ENCODE measurements around the gene PLBD2. TPM values are rescaled to one million over a fixed set of nuclear protein-coding genes. Genes with fewer than 3 reads are reported as not detected.

The PLBD2 gene
- total and polyA plus RNA-seq, 4 donors: 12.1 to 31.2 (median 19.6) TPM

- Histone ChIP-seq H3K4me3 (ENCODE audit: low read depth in 1 of 3, low read length in 3 of 3) (no peak overlapping the region), H3K27ac (ENCODE audit: low read depth in 1 of 2, low read length in 2 of 2) (no peak overlapping the region), H3K9ac (ENCODE audit: low read depth in 1 of 2, low read length in 2 of 2) (no peak overlapping the region), H3K36me3 (ENCODE audit: control insufficient read depth in 4 of 4, insufficient read depth in 3 of 4, low read depth in 1 of 4, low read length in 3 of 4) (peaks cover 0 to 8% (median 1%) of the 10 kb centered on the region in 4 donors), H3K4me1 (ENCODE audit: control insufficient read depth in 4 of 4, insufficient read depth in 4 of 4, low read length in 3 of 4) (no peaks in the 10 kb centered on the region), H3K9me3 (ENCODE audit: control insufficient read depth in 4 of 4, low read length in 3 of 4) (no peaks in the 10 kb centered on the region), H3K27me3 (ENCODE audit: control insufficient read depth in 4 of 4, insufficient read depth in 4 of 4, low read length in 3 of 4) (no peaks in the 10 kb centered on the region)
- 51% methylated on average over 4 of the region's 4 CpGs for WGBS
- TF ChIP-seq YY1 (IDR thresholded peaks at IDR 0.05): no peak
- TF ChIP-seq JUND (IDR thresholded peaks at IDR 0.05): no peak
- TF ChIP-seq NR2F2 (IDR thresholded peaks at IDR 0.05): no peak
- TF ChIP-seq SP1 (IDR thresholded peaks at IDR 0.05): no peak
- no peak for TF ChIP-seq EGR1 (IDR thresholded peaks at IDR 0.05; ENCODE audit: low read depth in 2 of 2)
- TF ChIP-seq RXRA (IDR thresholded peaks at IDR 0.05): no peak
- no peak for TF ChIP-seq ATF3 (IDR thresholded peaks at IDR 0.05)
- TF ChIP-seq GABPA (IDR thresholded peaks at IDR 0.05 in 1 of 2, conservative IDR thresholded peaks at IDR 0.05 in 1 of 2): no peak
- TF ChIP-seq FOXA1 (IDR thresholded peaks at IDR 0.05): no peak
- no peak for TF ChIP-seq FOXA2 (IDR thresholded peaks at IDR 0.05)
- TF ChIP-seq, protein P1, sequence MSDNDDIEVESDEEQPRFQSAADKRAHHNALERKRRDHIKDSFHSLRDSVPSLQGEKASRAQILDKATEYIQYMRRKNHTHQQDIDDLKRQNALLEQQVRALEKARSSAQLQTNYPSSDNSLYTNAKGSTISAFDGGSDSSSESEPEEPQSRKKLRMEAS (IDR thresholded peaks at IDR 0.05): no peak
- no peak for TF ChIP-seq RAD21 (IDR thresholded peaks at IDR 0.05)
- TF ChIP-seq HNF4G (IDR thresholded peaks at IDR 0.05): no peak
- TF ChIP-seq TAF1 (conservative IDR thresholded peaks at IDR 0.05): no peak
- no peak for TF ChIP-seq CTCF (IDR thresholded peaks at IDR 0.05; ENCODE audit: low read depth, low read length, missing input control)
- DNase-seq (ENCODE audit: low spot score): no peak
These were observed 80.9 kb downstream of the PLBD2 start for GRCh38 chr12:113439301-113439597.

GRCh38 chr12:113439606-113440030 is 81.2 kb downstream of the PLBD2 start:
- TF ChIP-seq RXRA (IDR thresholded peaks at IDR 0.05) (no peak), CTCF (IDR thresholded peaks at IDR 0.05; ENCODE audit: low read depth, low read length, missing input control) (peak; percentile 46), NR2F2 (IDR thresholded peaks at IDR 0.05) (no peak), YY1 (IDR thresholded peaks at IDR 0.05) (no peak), JUND (IDR thresholded peaks at IDR 0.05) (no peak), RAD21 (IDR thresholded peaks at IDR 0.05) (peak; percentile 46 to 73), SP1 (IDR thresholded peaks at IDR 0.05) (no peak), FOXA2 (IDR thresholded peaks at IDR 0.05) (no peak), HNF4G (IDR thresholded peaks at IDR 0.05) (no peak), GABPA (IDR thresholded peaks at IDR 0.05 in 1 of 2, conservative IDR thresholded peaks at IDR 0.05 in 1 of 2) (no peak), EGR1 (IDR thresholded peaks at IDR 0.05; ENCODE audit: low read depth in 2 of 2) (no peak), HNF4A (conservative IDR thresholded peaks at IDR 0.05) (no peak)
- TF ChIP-seq, protein P2, sequence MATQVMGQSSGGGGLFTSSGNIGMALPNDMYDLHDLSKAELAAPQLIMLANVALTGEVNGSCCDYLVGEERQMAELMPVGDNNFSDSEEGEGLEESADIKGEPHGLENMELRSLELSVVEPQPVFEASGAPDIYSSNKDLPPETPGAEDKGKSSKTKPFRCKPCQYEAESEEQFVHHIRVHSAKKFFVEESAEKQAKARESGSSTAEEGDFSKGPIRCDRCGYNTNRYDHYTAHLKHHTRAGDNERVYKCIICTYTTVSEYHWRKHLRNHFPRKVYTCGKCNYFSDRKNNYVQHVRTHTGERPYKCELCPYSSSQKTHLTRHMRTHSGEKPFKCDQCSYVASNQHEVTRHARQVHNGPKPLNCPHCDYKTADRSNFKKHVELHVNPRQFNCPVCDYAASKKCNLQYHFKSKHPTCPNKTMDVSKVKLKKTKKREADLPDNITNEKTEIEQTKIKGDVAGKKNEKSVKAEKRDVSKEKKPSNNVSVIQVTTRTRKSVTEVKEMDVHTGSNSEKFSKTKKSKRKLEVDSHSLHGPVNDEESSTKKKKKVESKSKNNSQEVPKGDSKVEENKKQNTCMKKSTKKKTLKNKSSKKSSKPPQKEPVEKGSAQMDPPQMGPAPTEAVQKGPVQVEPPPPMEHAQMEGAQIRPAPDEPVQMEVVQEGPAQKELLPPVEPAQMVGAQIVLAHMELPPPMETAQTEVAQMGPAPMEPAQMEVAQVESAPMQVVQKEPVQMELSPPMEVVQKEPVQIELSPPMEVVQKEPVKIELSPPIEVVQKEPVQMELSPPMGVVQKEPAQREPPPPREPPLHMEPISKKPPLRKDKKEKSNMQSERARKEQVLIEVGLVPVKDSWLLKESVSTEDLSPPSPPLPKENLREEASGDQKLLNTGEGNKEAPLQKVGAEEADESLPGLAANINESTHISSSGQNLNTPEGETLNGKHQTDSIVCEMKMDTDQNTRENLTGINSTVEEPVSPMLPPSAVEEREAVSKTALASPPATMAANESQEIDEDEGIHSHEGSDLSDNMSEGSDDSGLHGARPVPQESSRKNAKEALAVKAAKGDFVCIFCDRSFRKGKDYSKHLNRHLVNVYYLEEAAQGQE (IDR thresholded peaks at IDR 0.05): no peak
- TF ChIP-seq, protein P1 (IDR thresholded peaks at IDR 0.05): no peak
- no peak overlapping the region for H3K9ac ChIP-seq (ENCODE audit: low read depth in 1 of 2, low read length in 2 of 2)
- H3K27ac ChIP-seq (ENCODE audit: low read depth in 1 of 2, low read length in 2 of 2): no peak overlapping the region
- no peak overlapping the region for H3K4me3 ChIP-seq (ENCODE audit: low read depth in 1 of 3, low read length in 3 of 3)
- no peaks in the 10 kb centered on the region for H3K27me3 ChIP-seq (ENCODE audit: control insufficient read depth in 4 of 4, insufficient read depth in 4 of 4, low read length in 3 of 4)
- DNase-seq (ENCODE audit: low spot score): peak; percentile 55
- no peaks in the 10 kb centered on the region for H3K4me1 ChIP-seq (ENCODE audit: control insufficient read depth in 4 of 4, insufficient read depth in 4 of 4, low read length in 3 of 4)
- peaks cover 0 to 8% (median 1%) of the 10 kb centered on the region in 4 donors for H3K36me3 ChIP-seq (ENCODE audit: control insufficient read depth in 4 of 4, insufficient read depth in 3 of 4, low read depth in 1 of 4, low read length in 3 of 4)
- WGBS: 31% methylated on average over 8 of the region's 8 CpGs
- H3K9me3 ChIP-seq (ENCODE audit: control insufficient read depth in 4 of 4, low read length in 3 of 4): no peaks in the 10 kb centered on the region
